Mucosa of rectum (tissue), 2 donors: ENCODE data around the gene NOX5.

ENCODE experiments used
- H3K27ac ChIP-seq, 2 donors: one replicate each; pipeline ENCODE4 v1.7.0; 2013; ENCODE audit warnings: inconsistent platforms in 2 of 2, low read depth in 2 of 2, low read length in 2 of 2
- H3K27me3 ChIP-seq, 2 donors: one replicate each; pipeline ENCODE4 v1.7.0; 2013; ENCODE audit warnings: low read length in 2 of 2; ENCODE audit not compliant: control insufficient read depth in 2 of 2, insufficient read depth in 2 of 2
- H3K36me3 ChIP-seq, 2 donors: one replicate each; pipeline ENCODE4 v1.7.0; 2013; ENCODE audit warnings: low read length in 2 of 2; ENCODE audit not compliant: control insufficient read depth in 2 of 2, insufficient read depth in 2 of 2
- H3K4me1 ChIP-seq, 2 donors: one replicate each; pipeline ENCODE4 v1.7.0; 2013; ENCODE audit warnings: low read length in 2 of 2, mild to moderate bottlenecking in 1 of 2; ENCODE audit not compliant: control insufficient read depth in 2 of 2, insufficient read depth in 2 of 2
- H3K4me3 ChIP-seq, 2 donors: one replicate each; pipeline ENCODE4 v1.7.0; 2013; ENCODE audit warnings: low read length in 2 of 2
- H3K9ac ChIP-seq, 2 donors: one replicate each; pipeline ENCODE4 v1.7.0; 2013; ENCODE audit warnings: low read length in 2 of 2, low read depth in 1 of 2, mild to moderate bottlenecking in 1 of 2
- H3K9me3 ChIP-seq, 2 donors: one replicate each; pipeline ENCODE4 v1.7.0; 2013; ENCODE audit warnings: low read length in 2 of 2; ENCODE audit not compliant: control insufficient read depth in 2 of 2
- donor health status: healthy.
- donor health status: Normal muscosa, but diverticular disease.

The NOX5 gene

GRCh38 chr15:69093614-69094013, 79.1 kb downstream of the NOX5 start:
- Histone ChIP-seq H3K27me3 (no peaks in the 10 kb centered on the region), H3K9me3 (no peaks in the 10 kb centered on the region), H3K9ac (no peak overlapping the region), H3K36me3 (no peaks in the 10 kb centered on the region), H3K4me3 (no peak overlapping the region), H3K4me1 (no peaks in the 10 kb centered on the region), H3K27ac (no peak overlapping the region)

- no peak overlapping the region for H3K4me3 ChIP-seq
- no peaks in the 10 kb centered on the region for H3K27me3 ChIP-seq
- no peak overlapping the region for H3K9ac ChIP-seq
- H3K36me3 ChIP-seq = no peaks in the 10 kb centered on the region
- no peaks in the 10 kb centered on the region for H3K4me1 ChIP-seq
- no peak overlapping the region for H3K27ac ChIP-seq
- no peaks in the 10 kb centered on the region for H3K9me3 ChIP-seq
These were observed 79.8 kb downstream of the NOX5 start for GRCh38 chr15:69094124-69094921.

GRCh38 chr15:69095274-69095673, 80.8 kb downstream of the NOX5 start:
- no peak overlapping the region for H3K9ac ChIP-seq

GRCh38 chr15:69096196-69096595, 81.7 kb downstream of the NOX5 start:
- Histone ChIP-seq H3K4me1 (no peaks in the 10 kb centered on the region), H3K27me3 (no peaks in the 10 kb centered on the region), H3K27ac (no peak overlapping the region), H3K36me3 (no peaks in the 10 kb centered on the region), H3K4me3 (no peak overlapping the region), H3K9ac (no peak overlapping the region), H3K9me3 (no peaks in the 10 kb centered on the region)

More at GRCh38 chr15:69095274-69095673, 80.8 kb downstream of the NOX5 start:
- H3K4me3 ChIP-seq = no peak overlapping the region
- no peaks in the 10 kb centered on the region for H3K9me3 ChIP-seq
- no peaks in the 10 kb centered on the region for H3K36me3 ChIP-seq
- no peaks in the 10 kb centered on the region for H3K27me3 ChIP-seq
- H3K4me1 ChIP-seq = no peaks in the 10 kb centered on the region
- H3K27ac ChIP-seq = no peak overlapping the region

GRCh38 chr15:69096626-69097025, 82.1 kb downstream of the NOX5 start:
- Histone ChIP-seq H3K36me3 (no peaks in the 10 kb centered on the region), H3K27me3 (no peaks in the 10 kb centered on the region), H3K4me3 (no peak overlapping the region), H3K9me3 (no peaks in the 10 kb centered on the region), H3K27ac (no peak overlapping the region), H3K9ac (no peak overlapping the region), H3K4me1 (no peaks in the 10 kb centered on the region)

- Histone ChIP-seq H3K27me3 (no peaks in the 10 kb centered on the region), H3K9me3 (no peaks in the 10 kb centered on the region), H3K27ac (no peak overlapping the region)
These were observed 84.3 kb downstream of the NOX5 start for GRCh38 chr15:69098771-69099170.

GRCh38 chr15:69099941-69100340, 85.4 kb downstream of the NOX5 start:
- Histone ChIP-seq H3K27me3 (no peaks in the 10 kb centered on the region), H3K9ac (no peak overlapping the region), H3K36me3 (no peaks in the 10 kb centered on the region), H3K9me3 (no peaks in the 10 kb centered on the region), H3K27ac (no peak overlapping the region), H3K4me3 (no peak overlapping the region), H3K4me1 (no peaks in the 10 kb centered on the region)

More at GRCh38 chr15:69098771-69099170, 84.3 kb downstream of the NOX5 start:
- Histone ChIP-seq H3K9ac (no peak overlapping the region), H3K36me3 (no peaks in the 10 kb centered on the region), H3K4me3 (no peak overlapping the region), H3K4me1 (no peaks in the 10 kb centered on the region)

- Histone ChIP-seq H3K27me3 (no peaks in the 10 kb centered on the region), H3K4me1 (no peaks in the 10 kb centered on the region), H3K9me3 (no peaks in the 10 kb centered on the region), H3K9ac (no peak overlapping the region), H3K27ac (no peak overlapping the region), H3K36me3 (no peaks in the 10 kb centered on the region), H3K4me3 (no peak overlapping the region)
These were observed 86.3 kb downstream of the NOX5 start for GRCh38 chr15:69100821-69101220.

GRCh38 chr15:69104050-69104750, 89.7 kb downstream of the NOX5 start:
- no peaks in the 10 kb centered on the region for H3K36me3 ChIP-seq
- H3K4me1 ChIP-seq = no peaks in the 10 kb centered on the region
- H3K27ac ChIP-seq = no peak overlapping the region
- H3K4me3 ChIP-seq = no peak overlapping the region
- no peak overlapping the region for H3K9ac ChIP-seq
- H3K9me3 ChIP-seq = no peaks in the 10 kb centered on the region
- no peaks in the 10 kb centered on the region for H3K27me3 ChIP-seq

- Histone ChIP-seq H3K27ac (no peak overlapping the region), H3K27me3 (no peaks in the 10 kb centered on the region), H3K4me1 (no peaks in the 10 kb centered on the region)
These were observed 91.0 kb downstream of the NOX5 start for GRCh38 chr15:69105451-69105985.

More at GRCh38 chr15:69105451-69105985, 91.0 kb downstream of the NOX5 start:
- H3K9me3 ChIP-seq = no peaks in the 10 kb centered on the region
- H3K36me3 ChIP-seq = no peaks in the 10 kb centered on the region
- H3K9ac ChIP-seq = no peak overlapping the region
- no peak overlapping the region for H3K4me3 ChIP-seq
